GM08714 (cell line): ENCODE results near the gene TGFB1I1.
"Not testable (repeated sequence)": the region's sequence is repeated elsewhere in the genome, so short reads cannot be mapped to it uniquely, and the experiment has no call there.

ENCODE experiments used
- H3K4me3 ChIP-seq: fragments of 200-500 bp; sonication (Bioruptor generic); 2 replicates; pipeline ENCODE4 v1.5.1; 2014; ENCODE audit warnings: mild to moderate bottlenecking, low read length, inconsistent platforms
- ZNF274 ChIP-seq: IDR thresholded peaks from 2 replicates; pipeline ENCODE4 v1.6.1; 2012; ENCODE audit warnings: mild to moderate bottlenecking, low read depth, low read length

TGFB1I1 gene

DNA sequence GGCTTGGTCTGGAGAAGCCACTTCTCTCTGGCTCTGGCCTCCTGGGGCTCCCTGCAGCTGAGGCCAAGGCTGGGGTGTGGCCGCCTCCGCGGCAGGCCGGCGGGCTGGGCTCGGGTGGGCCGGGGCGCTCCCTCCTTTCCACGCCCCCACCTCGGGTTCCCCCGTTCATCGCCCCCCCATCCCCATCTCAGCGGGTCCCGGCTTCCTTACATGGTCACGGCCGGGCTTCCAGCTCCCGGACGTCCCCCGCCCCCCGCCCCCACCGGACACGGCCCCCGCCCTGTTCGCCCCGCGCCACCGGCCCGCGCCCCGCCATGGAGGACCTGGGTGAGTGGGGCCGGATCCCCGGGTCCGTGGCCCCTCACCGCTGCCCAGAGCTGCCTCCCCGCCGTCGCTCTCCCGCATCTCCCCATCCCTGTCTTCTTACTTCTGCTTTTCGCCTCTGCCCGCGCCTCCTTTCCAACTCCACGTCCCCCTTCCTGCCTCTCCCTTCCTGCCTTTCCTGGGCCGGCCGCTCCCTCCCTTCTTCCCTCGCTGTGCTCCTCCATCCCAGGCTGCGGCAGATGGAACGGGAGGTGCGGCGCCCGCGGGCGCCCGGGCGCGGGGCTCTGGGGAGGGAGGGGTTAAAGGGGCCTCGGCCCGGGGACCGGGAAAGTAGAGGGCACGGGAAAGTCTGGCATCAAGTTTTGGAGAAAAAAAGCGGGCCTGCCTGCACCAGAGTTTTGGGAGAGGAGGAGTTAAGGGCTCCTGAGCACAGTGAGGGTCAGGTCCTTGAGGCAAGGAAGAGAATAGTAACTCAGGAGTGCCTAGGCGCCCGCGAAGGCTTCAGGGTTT, at the start of gene TGFB1I1:
Gene TGFB1I1 (plus strand): TSS at position 278 of the 834 bp plus-strand sequence. CDS start 37 bp downstream, at position 315.
- H3K4me3 ChIP-seq = peak within 1 kb of the TSS; percentile 65; the same call in 1 of the 2 replicates
- no peak for TF ChIP-seq ZNF274

DNA sequence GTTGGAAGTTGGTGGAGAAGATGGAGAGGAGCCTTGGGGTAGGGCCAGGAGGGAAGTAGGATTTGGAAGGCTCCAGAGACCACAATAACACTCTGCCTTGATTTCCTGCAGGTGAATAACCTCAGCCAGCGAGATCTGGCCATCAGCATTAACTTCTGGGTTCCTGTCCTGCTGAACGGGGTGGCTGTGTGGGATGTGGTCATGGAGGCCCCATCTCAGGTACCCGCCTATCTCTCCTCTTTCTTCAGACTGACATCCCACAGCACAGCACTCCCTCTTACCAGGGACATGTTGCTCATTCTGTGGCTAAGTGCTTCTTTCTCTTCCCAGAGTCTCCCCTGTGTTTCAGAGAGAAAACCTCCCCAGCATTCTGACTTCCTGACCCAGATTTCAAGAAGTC, 48.7 kb upstream of the TGFB1I1 start:
- H3K4me3 ChIP-seq = no peak overlapping the region
- TF ChIP-seq ZNF274 = no peak

DNA sequence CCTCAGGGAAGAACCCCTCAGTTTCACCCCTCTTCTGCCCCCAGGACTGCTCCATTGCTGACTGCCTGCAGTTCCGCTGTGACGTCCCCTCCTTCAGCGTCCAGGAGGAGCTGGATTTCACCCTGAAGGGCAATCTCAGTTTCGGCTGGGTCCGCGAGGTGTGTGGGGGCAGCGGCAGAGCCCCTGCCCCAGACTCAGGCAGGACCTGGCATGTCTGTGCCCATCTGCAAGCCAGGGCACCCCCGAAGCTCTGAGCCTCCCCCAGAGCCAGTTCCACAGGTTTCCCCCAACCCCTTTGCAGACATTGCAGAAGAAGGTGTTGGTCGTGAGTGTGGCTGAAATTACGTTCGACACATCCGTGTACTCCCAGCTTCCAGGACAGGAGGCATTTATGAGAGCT, 48.2 kb upstream of the TGFB1I1 start:
- H3K4me3 ChIP-seq = no peak overlapping the region
- no peak for TF ChIP-seq ZNF274

DNA sequence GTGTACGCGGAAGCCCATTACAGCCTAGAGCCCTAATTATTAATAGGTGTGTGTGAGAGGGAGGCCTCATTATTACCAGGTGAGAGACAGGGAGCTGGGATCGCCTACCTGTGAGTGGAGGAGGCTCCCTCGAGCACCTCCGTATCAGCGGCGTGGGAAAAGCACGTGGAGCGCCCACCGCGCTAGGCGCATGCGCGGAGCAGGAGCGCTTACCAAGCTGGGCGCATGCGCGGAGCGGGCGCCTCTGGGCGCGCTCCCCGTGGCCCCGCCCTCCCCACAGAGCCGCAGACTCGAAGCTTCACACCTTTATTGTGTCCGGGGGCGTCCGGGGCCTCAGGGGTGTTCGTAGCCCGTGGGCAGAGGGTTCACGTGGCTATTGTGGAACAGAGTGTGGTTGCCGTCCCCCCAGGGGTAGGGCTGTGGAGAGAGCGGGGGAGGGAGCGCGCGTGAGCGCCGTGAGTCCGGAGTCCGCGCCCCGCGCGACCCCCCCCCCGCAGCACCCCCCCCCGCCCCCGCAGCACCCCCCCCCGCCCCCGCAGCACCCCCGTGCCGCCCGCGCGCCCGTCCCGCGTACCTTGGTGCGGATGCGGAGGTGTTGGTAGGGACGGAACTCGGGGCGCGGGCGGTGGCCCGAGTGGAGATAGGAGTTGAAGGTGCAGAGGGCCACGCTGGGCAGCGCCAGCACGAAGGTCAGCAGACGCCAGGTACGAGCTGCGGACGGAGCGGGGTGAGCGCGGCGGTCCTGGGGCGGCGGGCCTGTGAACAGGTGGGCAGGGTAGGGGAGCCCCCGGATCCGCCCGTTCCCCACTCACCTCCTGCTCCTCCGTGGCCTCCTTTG, 44.3 kb upstream of the TGFB1I1 start:
- H3K4me3 ChIP-seq = no peak overlapping the region
- TF ChIP-seq ZNF274 = no peak

DNA sequence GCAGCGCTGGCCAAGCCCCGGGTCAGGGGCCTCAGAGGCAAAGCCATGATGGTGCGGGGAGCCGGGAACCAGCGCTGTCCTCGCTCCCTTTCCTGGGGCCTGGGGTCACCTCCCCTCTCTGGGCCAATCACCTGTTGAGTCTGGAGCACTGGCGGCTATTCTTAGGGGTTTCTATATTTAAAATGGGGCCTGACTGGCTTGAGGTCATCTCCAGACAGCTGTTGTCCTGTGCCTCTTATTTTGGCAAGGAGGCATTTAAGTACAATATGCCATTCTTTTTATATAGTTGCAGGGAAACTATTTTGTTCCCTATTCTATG, 43.7 kb upstream of the TGFB1I1 start, which contains the start of gene COX6A2:
Gene COX6A2 (minus strand): TSS at position 82 of the 319 bp plus-strand sequence. CDS start 35 bp downstream, at position 47.
- H3K4me3 ChIP-seq = no peak within 1 kb of the TSS

GRCh38 chr16:31428638-31429247, 43.2 kb upstream of the TGFB1I1 start:
- no peak overlapping the region for H3K4me3 ChIP-seq
- TF ChIP-seq ZNF274 = no peak

More for the DNA sequence above, 43.7 kb upstream of the TGFB1I1 start, which contains the start of gene COX6A2:
- TF ChIP-seq ZNF274 = no peak

DNA sequence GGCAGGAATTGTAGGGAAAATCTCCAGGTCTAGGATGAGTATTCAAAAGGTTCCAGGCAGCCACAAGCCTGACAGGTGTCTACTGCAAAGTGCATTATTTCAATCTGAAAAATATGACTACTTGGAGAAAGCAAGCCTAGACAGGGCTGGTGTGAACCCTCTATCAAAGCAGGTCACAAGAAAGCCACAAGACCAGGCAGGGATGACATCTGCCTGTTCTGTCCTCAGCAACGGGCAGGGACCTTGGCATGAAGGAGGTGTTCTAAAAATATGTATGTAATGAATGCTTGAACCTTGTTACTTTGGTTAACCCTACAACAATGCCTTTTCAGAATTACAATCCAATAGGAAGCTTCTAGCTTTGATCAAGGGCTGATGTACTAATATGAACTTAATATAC, 42.6 kb upstream of the TGFB1I1 start:
- TF ChIP-seq ZNF274 = no peak
- H3K4me3 ChIP-seq = no peak overlapping the region

DNA sequence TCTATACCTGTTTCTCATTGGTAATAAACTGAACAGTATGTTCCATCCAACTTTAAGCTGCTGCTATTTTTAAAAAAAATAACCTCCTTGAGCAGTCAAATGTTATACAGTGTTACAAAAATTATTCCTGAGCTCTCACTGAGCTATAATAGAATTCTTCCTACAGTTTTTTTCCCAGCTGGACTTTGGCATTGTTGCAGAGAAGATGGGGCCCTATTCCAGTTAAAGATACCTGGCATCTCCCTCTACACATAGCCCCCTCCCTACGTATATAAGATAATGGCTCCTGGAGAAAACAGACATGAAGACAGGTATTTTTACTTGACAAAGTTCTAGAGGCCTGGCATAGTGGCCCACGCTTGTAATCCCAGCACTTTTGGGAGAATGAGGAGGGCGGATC, 42.2 kb upstream of the TGFB1I1 start:
- no peak for TF ChIP-seq ZNF274
- H3K4me3 ChIP-seq = no peak overlapping the region

- no peak overlapping the region for H3K4me3 ChIP-seq
- no peak for TF ChIP-seq ZNF274
Measured at GRCh38 chr16:31430380-31431052, 41.4 kb upstream of the TGFB1I1 start.

DNA sequence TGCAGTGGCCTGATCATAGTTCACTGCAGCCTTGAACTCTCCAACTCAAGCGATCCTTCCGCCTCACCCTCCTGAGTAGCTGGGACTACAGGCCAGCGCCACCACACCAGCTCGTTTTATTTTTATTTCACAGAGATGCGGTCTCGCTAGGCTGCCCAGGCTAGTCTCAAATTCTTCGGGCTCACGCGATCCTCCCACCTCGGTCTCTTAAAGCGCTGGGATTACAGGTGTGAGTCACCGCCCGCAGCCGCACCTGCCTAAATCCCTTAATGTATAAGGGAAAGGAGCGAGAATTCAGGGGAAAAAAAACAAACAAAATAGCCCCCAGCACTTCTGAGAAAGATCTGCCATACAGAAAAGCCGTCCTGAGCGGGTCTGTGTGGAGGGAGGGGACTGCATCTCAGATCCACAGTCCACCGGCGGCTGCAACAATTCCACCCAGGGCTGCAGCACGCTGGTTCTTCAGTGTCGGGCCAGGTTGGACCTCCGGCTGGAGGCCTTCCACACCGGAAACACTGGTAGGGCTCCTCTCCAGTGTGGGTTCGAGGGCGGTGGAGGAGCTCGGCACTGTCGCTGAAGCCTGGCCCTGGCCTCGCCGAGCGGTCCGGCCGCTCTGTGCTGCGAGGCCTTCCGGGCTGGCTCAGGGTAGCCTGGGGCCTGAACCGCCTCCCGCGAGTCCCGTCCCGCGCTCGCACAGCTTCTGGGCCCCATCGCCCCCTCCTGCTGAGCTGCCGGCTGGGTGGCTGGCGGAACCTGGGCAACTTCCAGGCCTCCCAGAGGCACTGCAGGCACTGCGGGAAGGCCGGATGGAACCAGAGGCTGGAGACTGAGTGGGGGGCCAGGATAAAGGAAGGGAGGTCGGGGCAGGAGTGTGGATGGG, 36.4 kb upstream of the TGFB1I1 start:
- no peak for TF ChIP-seq ZNF274
- H3K4me3 ChIP-seq = no peak overlapping the region

- H3K4me3 ChIP-seq = no peak overlapping the region
- no peak for TF ChIP-seq ZNF274
Measured at GRCh38 chr16:31436221-31437045, 35.5 kb upstream of the TGFB1I1 start.

DNA sequence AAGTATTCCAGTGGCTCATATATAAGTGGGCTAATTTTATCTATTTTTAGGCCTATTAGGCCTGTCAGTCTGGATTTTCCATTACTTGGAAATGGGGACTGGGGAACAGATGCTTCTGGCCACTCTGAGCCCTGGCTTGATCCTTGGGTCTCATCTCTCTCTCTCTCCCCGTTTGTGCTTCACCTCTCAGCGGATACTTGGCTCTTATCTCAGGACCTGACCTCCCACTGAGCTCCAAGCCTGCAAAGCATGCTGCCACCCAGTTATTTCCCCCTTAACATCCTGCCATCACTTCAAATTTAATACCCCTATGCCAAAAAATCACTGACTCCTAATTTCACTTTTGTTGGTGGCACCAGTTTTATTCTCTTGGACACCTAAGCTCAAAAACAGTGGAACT, 33.5 kb upstream of the TGFB1I1 start:
- H3K4me3 ChIP-seq = no peak overlapping the region
- TF ChIP-seq ZNF274 = no peak

- not testable (repeated sequence) for H3K4me3 ChIP-seq
Measured at GRCh38 chr16:31439023-31439422, 32.9 kb upstream of the TGFB1I1 start.
